Mucosa of descending colon (tissue), 3 donors: Measurements from ENCODE around the gene MTHFD2. TPM values are rescaled to one million over a fixed set of nuclear protein-coding genes. Genes with fewer than 3 reads are reported as not detected.

ENCODE experiments used
- ATAC-seq: fragments of 200-7000 bp; cut with Tn5 transposase; one replicate; pipeline ENCODE4 v1.9.1; 2020; ENCODE audit warnings: mild to moderate bottlenecking, moderate library complexity
- DNase-seq, 3 donors: peaks; one replicate each; pipeline ENCODE4 v3.0.0-alpha.2; 2020
- H3K36me3 ChIP-seq: fragments of 200-600 bp; one replicate; pipeline ENCODE4 v1.8.0; 2021; ENCODE audit warnings: low read depth, mild to moderate bottlenecking
- H3K4me1 ChIP-seq: fragments of 200-600 bp; one replicate; pipeline ENCODE4 v1.8.0; 2021; ENCODE audit warnings: low read depth, mild to moderate bottlenecking
- H3K4me3 ChIP-seq: fragments of 200-600 bp; one replicate; pipeline ENCODE4 v1.8.0; 2021; ENCODE audit warnings: mild to moderate bottlenecking
- H3K9me3 ChIP-seq: fragments of 200-600 bp; one replicate; pipeline ENCODE4 v1.8.0; 2021; ENCODE audit warnings: mild to moderate bottlenecking
- CTCF ChIP-seq: fragments of 200-600 bp; IDR thresholded peaks from one replicate; pipeline ENCODE4 v1.8.0; 2022; ENCODE audit warnings: antibody characterized with exemption, mild to moderate bottlenecking
- intact Hi-C, 2 donors: fragments of 100-400 bp; cut with DNase I in 1 of 2; cut with micrococcal nuclease in 1 of 2; formaldehyde crosslinking; loops; one replicate each; pipeline versions ENCODE4 v1.11.0 to v1.11.1; 2022; cut with DNase I, micrococcal nuclease
- total RNA-seq, 3 donors: library from RNA; stranded (reverse); fragmentation: NEBNext Ultra II Directional in 2 of 3; extraction: Animal tissue kit (Norgen Biotek cat#: 25700) in 2 of 3; gene quantifications; one replicate each; pipeline versions ENCODE4 v1.2.1 to v1.2.4, GENCODE V29; 2021 to 2023
- donor health status: DM: no; HTN: no; CAD: no; lungs with moderate emphysema.
- donor health status: DM: no; HTN: no; CAD: no.
- donor health status: DM: no; HTN: yes; CAD: no.

MTHFD2 gene
- total RNA-seq, 3 donors from 2014 or later = 18.6 to 42.2 (median 19.3) TPM

GRCh38 chr2:74267068-74267467, 68.7 kb downstream of the MTHFD2 start:
- intact Hi-C loops = loop anchor here in 1 of 2 donors (10.0 kb wide), 1 partner anchor 68 kb away; no protein-coding TSS in a partner anchor
- TF ChIP-seq CTCF = peak; percentile 39
- Histone ChIP-seq H3K36me3 (no peaks in the 10 kb centered on the region), H3K4me1 (no peaks in the 10 kb centered on the region), H3K9me3 (no peaks in the 10 kb centered on the region), H3K4me3 (no peak overlapping the region)
- peak; percentile 100 for ATAC-seq
- peak in 2 of 3 donors; percentile 72 to 83 for DNase-seq

Other genes starting within 250 kb of the MTHFD2 start
- gene TET3, start 213.7 kb upstream of the MTHFD2 start, total RNA-seq = 10 to 100 TPM; 16.6 to 28.7 (median 21.9) TPM
- 10 to 100 TPM; 29.6 to 47.0 (median 38.0) TPM for gene BOLA3, start 50.7 kb upstream of the MTHFD2 start, total RNA-seq
- gene MOB1A, start 19.7 kb upstream of the MTHFD2 start, total RNA-seq = 100 to 1,000 TPM; 117 to 129 (median 124) TPM
- gene SLC4A5, start 144.8 kb downstream of the MTHFD2 start, total RNA-seq = 1 to 10 TPM; 2.1 to 3.1 (median 2.1) TPM
- 100 to 1,000 TPM; 114 to 159 (median 116) TPM for gene DCTN1, start 181.7 kb downstream of the MTHFD2 start, total RNA-seq
- 1 to 10 TPM in 2 of 3 donors, under 1 TPM in 1; 0.53 to 2.3 (median 1.9) TPM for gene C2orf81, start 223.0 kb downstream of the MTHFD2 start, total RNA-seq
- gene WDR54, start 223.1 kb downstream of the MTHFD2 start, total RNA-seq = 1 to 10 TPM; 4.0 to 4.8 (median 4.5) TPM
- gene RTKN, start 243.3 kb downstream of the MTHFD2 start, total RNA-seq = 10 to 100 TPM; 49.2 to 60.7 (median 49.7) TPM